ENCODE measurements around the gene LDLRAD4. TPM values are rescaled to one million over a fixed set of nuclear protein-coding genes. Genes with fewer than 3 reads are reported as not detected.

LDLRAD4 gene
- total RNA-seq, 2 donors from 2014 or later, result 11.7 to 17.0 TPM

DNA sequence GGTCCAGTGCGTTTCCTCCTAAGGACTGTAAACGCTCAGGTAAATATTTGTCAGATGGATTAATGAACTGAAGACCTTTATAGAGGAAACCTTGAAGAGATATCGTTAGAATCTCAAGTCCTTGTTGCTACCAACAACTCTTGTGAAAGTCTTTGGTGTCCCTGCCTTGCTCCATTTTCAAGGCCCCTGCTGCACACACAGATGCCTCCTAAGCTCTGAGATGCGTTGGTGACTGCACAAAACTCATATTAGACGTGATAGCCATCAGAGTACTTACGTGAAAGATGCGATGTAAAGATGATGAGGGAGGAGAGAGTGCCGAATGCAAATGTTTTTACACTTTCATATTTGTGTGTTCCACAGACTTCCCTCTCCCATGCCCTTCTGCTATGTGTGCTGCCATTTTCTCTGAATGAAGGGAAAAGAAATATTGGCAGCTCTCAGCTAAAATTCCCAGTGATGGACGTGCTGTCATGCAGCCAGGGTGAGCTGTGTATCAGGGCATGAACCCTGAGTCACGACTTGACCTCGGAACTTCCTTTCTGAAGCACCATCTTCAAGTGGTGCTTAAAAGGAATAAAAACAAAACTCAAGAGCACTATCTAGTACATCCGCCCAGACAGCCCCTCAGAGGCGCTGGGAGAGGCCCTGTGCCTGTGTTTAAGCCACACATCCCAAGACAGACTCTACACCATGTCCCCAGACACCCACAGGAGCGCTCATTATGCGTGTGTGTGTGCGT lies 390.4 kb downstream of the LDLRAD4 start:
- Histone ChIP-seq H3K4me3 (no peak overlapping the region), H3K9me3 (no peaks in the 10 kb centered on the region), H3K9ac (ENCODE audit: low read depth in 2 of 2, low read length in 2 of 2) (no peak overlapping the region), H3K4me1 (no peaks in the 10 kb centered on the region), H3K27me3 (no peaks in the 10 kb centered on the region), H3K27ac (no peak overlapping the region), H3K36me3 (no peaks in the 10 kb centered on the region)
- no peak for DNase-seq
- TF ChIP-seq, protein P1, sequence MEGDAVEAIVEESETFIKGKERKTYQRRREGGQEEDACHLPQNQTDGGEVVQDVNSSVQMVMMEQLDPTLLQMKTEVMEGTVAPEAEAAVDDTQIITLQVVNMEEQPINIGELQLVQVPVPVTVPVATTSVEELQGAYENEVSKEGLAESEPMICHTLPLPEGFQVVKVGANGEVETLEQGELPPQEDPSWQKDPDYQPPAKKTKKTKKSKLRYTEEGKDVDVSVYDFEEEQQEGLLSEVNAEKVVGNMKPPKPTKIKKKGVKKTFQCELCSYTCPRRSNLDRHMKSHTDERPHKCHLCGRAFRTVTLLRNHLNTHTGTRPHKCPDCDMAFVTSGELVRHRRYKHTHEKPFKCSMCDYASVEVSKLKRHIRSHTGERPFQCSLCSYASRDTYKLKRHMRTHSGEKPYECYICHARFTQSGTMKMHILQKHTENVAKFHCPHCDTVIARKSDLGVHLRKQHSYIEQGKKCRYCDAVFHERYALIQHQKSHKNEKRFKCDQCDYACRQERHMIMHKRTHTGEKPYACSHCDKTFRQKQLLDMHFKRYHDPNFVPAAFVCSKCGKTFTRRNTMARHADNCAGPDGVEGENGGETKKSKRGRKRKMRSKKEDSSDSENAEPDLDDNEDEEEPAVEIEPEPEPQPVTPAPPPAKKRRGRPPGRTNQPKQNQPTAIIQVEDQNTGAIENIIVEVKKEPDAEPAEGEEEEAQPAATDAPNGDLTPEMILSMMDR (IDR thresholded peaks at IDR 0.05), result no peak
- intact Hi-C loops (cut with DNase I), result no loop called here

GRCh38 chr18:13610555-13611141 lies 392.1 kb downstream of the LDLRAD4 start:
- H3K27me3 ChIP-seq, result no peaks in the 10 kb centered on the region
- no peak overlapping the region for H3K27ac ChIP-seq
- H3K9ac ChIP-seq (ENCODE audit: low read depth in 2 of 2, low read length in 2 of 2), result peak overlapping the region in 1 of 2 donors; percentile 32
- H3K36me3 ChIP-seq, result no peaks in the 10 kb centered on the region
- TF ChIP-seq, protein P1 (IDR thresholded peaks at IDR 0.05), result no peak
- intact Hi-C loops (cut with DNase I), result no loop called here
- no peak for DNase-seq
- H3K9me3 ChIP-seq, result no peaks in the 10 kb centered on the region
- H3K4me1 ChIP-seq, result no peaks in the 10 kb centered on the region
- peak overlapping the region; percentile 4 for H3K4me3 ChIP-seq

DNA sequence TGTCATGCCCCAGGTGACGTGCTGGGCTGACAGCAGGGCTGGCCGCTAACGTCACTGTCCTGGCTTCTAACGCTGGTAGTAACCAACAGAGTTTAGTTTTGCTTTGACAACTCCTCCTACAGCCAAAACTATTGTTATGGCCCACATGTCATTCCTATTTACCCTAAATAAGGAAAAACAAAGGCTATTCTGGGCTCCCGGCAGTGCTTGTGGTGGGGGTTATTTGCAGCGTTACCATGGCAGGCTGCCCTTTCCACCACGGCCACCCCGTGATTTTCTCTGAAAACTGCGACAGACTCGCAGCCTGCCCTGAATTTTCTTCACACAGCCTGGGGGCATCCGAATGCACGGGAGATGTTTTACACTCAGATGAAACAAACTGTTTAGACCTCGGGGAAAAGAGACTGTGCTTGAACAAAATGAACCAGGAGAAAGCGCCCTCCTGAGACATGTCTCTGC lies 392.6 kb downstream of the LDLRAD4 start:
- Histone ChIP-seq H3K4me1 (no peaks in the 10 kb centered on the region), H3K4me3 (peak overlapping the region; percentile 4), H3K9ac (ENCODE audit: low read depth in 2 of 2, low read length in 2 of 2) (peak overlapping the region in 1 of 2 donors; percentile 43), H3K9me3 (no peaks in the 10 kb centered on the region), H3K36me3 (no peaks in the 10 kb centered on the region), H3K27me3 (no peaks in the 10 kb centered on the region), H3K27ac (no peak overlapping the region)
- TF ChIP-seq, protein P1 (IDR thresholded peaks at IDR 0.05), result no peak
- DNase-seq, result no peak
- intact Hi-C loops (cut with DNase I), result no loop called here

GRCh38 chr18:13611601-13612195 lies 393.1 kb downstream of the LDLRAD4 start:
- intact Hi-C loops (cut with DNase I), result no loop called here
- DNase-seq, result no peak
- no peaks in the 10 kb centered on the region for H3K9me3 ChIP-seq
- H3K4me1 ChIP-seq, result no peaks in the 10 kb centered on the region
- no peaks in the 10 kb centered on the region for H3K36me3 ChIP-seq
- peak overlapping the region; percentile 4 for H3K4me3 ChIP-seq
- H3K27me3 ChIP-seq, result no peaks in the 10 kb centered on the region
- TF ChIP-seq, protein P1 (IDR thresholded peaks at IDR 0.05), result no peak
- H3K9ac ChIP-seq (ENCODE audit: low read depth in 2 of 2, low read length in 2 of 2), result peak overlapping the region in 1 of 2 donors; percentile 43
- H3K27ac ChIP-seq, result no peak overlapping the region

DNA sequence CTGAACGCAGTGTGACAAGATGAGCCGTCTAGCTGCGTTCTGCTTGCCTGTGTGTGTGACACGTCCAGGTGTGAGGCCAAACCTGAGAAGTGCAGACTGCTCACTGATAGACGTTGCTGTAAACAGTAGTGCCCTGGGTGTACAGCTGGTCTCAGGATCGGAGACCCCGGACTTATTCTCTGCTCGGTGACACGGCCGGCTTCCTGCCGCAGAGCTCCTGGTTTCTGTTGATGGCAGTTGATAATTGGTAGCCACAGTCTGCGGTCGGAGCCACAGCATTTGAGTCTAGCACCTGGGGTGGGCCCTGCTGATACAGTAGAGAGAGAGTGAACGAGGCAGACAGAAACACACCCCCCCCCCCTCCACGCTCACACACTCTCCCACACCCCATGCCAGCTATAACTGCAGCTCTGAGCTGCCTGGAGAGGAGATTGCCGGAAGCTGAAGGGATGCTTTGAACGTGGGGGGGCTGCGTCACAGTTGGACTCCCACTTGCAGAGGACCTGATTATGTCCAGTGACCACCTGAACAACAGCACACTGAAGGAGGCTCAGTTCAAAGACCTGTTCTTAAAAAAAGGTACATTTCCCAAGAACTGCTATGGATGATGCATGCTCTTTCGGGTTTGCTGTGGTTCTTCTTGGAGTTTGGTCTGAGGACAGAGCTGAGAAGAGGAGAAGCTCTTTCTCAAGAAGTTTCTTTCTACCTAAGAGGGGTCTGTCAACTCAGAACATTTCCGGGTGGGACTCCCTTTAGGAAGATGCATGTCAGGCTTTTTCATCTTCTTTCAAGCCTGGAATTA lies 393.8 kb downstream of the LDLRAD4 start:
- Histone ChIP-seq H3K4me1 (no peaks in the 10 kb centered on the region), H3K27ac (no peak overlapping the region), H3K4me3 (peak overlapping the region; percentile 4)

More for the DNA sequence above, 393.8 kb downstream of the LDLRAD4 start:
- Histone ChIP-seq H3K9ac (ENCODE audit: low read depth in 2 of 2, low read length in 2 of 2) (peak overlapping the region in 1 of 2 donors; percentile 43), H3K9me3 (no peaks in the 10 kb centered on the region), H3K27me3 (no peaks in the 10 kb centered on the region), H3K36me3 (no peaks in the 10 kb centered on the region)
- DNase-seq, result peak; percentile 36
- TF ChIP-seq, protein P1 (IDR thresholded peaks at IDR 0.05), result no peak
- intact Hi-C loops (cut with DNase I), result no loop called here
